ENCODE results near the gene PRKCA.

GRCh38 chr17:66702106-66702936, 399.9 kb downstream of the PRKCA start:
- no peak for TF ChIP-seq CTCF (IDR thresholded peaks at IDR 0.05)
- TF ChIP-seq POLR2A (IDR thresholded peaks at IDR 0.05; ENCODE audit: low read depth) = no peak
